Ishikawa (cell line): ENCODE measurements around the gene NF2.

ENCODE experiments used
- CEBPB ChIP-seq: IDR thresholded peaks from 2 replicates; pipeline ENCODE4 v1.6.1; 2012
- CREB1 ChIP-seq: IDR thresholded peaks from 2 replicates; pipeline ENCODE4 v1.6.1; 2012; ENCODE audit warnings: low read depth
- EGR1 ChIP-seq: IDR thresholded peaks from 2 replicates; pipeline ENCODE4 v1.6.1; 2012
- EP300 ChIP-seq: IDR thresholded peaks from 2 replicates; pipeline ENCODE4 v1.6.1; 2012; ENCODE audit warnings: borderline replicate concordance
- FOXM1 ChIP-seq: IDR thresholded peaks from 2 replicates; pipeline ENCODE4 v1.6.1; 2012; ENCODE audit warnings: low read depth, borderline replicate concordance
- MAX ChIP-seq: IDR thresholded peaks from 2 replicates; pipeline ENCODE4 v1.6.1; 2012
- NFIC ChIP-seq: IDR thresholded peaks from 2 replicates; pipeline ENCODE4 v1.6.1; 2012
- RAD21 ChIP-seq: IDR thresholded peaks from 2 replicates; pipeline ENCODE4 v1.6.1; 2012; ENCODE audit warnings: low read depth
- TAF1 ChIP-seq: IDR thresholded peaks from 2 replicates; pipeline ENCODE4 v1.6.1; 2012; ENCODE audit warnings: low read depth, mild to moderate bottlenecking
- TCF12 ChIP-seq: IDR thresholded peaks from 2 replicates; pipeline ENCODE4 v1.6.1; 2012; ENCODE audit warnings: low read depth
- TEAD4 ChIP-seq: IDR thresholded peaks from 2 replicates; pipeline ENCODE4 v1.6.1; 2012
- USF1 ChIP-seq: IDR thresholded peaks from 2 replicates; pipeline ENCODE4 v1.6.1; 2012
- YY1 ChIP-seq: IDR thresholded peaks from 2 replicates; pipeline ENCODE4 v1.6.1; 2012; ENCODE audit warnings: low read depth
- ZBTB7A ChIP-seq: IDR thresholded peaks from 2 replicates; pipeline ENCODE4 v1.6.1; 2012; ENCODE audit warnings: low read depth
- TF ChIP-seq, protein P1 (sequence below): IDR thresholded peaks from 2 replicates; pipeline ENCODE4 v1.6.1; 2012; ENCODE audit warnings: low read depth, mild to moderate bottlenecking

The NF2 gene

GRCh38 chr22:29563652-29564460, 39.6 kb upstream of the NF2 start:
- TF ChIP-seq CEBPB (no peak), EP300 (no peak), EGR1 (no peak), NFIC (no peak), MAX (no peak)

DNA sequence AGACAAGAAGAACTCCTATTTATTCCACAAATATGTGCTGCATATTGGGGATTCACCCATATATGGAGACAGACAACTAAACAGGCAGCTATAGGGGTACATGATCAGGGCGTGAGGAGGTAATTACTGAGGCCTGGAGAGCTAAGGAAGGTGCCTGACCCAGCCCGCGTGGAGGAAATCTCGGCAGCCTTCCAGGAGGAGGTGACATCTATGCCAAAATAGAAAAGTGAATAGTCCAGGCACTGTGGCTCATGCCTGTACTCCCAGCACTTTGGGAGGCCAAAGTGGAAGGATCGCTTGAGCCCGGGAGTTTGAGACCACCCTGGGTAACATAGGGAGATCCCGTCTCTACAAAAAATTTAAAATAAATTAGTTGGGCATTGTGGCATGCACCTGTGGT, 36.1 kb upstream of the NF2 start:
- TF ChIP-seq CEBPB (no peak), FOXM1 (no peak)

DNA sequence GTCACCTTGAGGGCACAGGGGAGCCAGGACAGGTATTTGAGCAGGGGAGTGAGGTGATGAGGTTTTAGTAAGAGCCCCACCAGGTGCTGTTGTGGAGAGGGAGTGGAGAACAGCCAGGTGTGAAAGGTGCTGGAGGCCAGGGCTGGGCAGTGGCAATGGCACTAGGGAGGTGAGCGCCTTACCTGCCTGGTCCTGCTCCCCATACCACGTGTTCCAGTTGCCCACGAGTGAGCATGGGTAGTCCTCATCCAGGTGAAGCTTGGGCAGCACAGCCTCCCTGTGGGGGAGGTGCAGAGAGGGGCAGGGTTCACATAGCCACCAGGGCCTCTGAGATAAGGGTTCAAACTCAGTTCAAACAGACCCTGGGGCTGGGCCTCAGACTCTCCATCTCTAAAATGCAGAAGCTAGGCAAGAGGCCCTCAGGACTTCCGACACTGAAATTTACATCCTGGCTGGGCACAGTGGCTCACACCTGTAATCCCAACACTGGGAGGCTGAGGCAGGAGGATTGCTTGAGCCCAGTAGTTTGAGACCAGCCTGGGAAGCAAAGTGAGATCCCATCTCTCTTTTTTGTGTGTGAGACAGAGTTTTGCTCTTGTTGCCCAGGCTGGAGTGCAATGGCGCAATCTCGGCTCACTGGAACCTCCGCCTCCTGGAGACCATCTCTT, 34.3 kb upstream of the NF2 start:
- TF ChIP-seq CREB1 (no peak), RAD21 (no peak), EGR1 (no peak), USF1 (no peak), CEBPB (no peak), EP300 (no peak), TAF1 (no peak), NFIC (no peak), FOXM1 (no peak), YY1 (no peak), TEAD4 (no peak), ZBTB7A (no peak), TCF12 (no peak), MAX (no peak)
- TF ChIP-seq, protein P1, sequence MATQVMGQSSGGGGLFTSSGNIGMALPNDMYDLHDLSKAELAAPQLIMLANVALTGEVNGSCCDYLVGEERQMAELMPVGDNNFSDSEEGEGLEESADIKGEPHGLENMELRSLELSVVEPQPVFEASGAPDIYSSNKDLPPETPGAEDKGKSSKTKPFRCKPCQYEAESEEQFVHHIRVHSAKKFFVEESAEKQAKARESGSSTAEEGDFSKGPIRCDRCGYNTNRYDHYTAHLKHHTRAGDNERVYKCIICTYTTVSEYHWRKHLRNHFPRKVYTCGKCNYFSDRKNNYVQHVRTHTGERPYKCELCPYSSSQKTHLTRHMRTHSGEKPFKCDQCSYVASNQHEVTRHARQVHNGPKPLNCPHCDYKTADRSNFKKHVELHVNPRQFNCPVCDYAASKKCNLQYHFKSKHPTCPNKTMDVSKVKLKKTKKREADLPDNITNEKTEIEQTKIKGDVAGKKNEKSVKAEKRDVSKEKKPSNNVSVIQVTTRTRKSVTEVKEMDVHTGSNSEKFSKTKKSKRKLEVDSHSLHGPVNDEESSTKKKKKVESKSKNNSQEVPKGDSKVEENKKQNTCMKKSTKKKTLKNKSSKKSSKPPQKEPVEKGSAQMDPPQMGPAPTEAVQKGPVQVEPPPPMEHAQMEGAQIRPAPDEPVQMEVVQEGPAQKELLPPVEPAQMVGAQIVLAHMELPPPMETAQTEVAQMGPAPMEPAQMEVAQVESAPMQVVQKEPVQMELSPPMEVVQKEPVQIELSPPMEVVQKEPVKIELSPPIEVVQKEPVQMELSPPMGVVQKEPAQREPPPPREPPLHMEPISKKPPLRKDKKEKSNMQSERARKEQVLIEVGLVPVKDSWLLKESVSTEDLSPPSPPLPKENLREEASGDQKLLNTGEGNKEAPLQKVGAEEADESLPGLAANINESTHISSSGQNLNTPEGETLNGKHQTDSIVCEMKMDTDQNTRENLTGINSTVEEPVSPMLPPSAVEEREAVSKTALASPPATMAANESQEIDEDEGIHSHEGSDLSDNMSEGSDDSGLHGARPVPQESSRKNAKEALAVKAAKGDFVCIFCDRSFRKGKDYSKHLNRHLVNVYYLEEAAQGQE: no peak

DNA sequence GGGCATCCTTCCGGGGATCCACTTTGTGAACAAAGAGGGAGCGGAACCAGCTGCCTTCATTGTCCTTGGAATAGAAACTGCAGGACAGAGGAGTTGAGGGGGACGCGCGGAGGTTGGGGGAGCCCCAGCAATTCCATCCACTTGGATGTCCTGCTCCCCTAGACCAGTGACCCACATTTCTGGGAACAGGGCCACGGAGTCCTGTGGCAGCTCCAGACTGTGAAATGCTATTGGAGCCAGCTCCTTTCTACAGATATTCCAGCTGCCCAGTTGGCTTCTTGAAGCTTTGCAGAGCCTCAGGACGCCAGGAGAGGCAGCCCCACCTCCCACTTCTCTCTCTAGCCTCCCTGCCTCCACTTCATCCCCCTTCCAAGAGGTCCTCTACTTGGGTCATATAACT, 33.0 kb upstream of the NF2 start:
- TF ChIP-seq MAX: no peak
- TF ChIP-seq RAD21: no peak
- no peak for TF ChIP-seq FOXM1
- no peak for TF ChIP-seq EGR1
- TF ChIP-seq ZBTB7A: no peak
- no peak for TF ChIP-seq TAF1
- no peak for TF ChIP-seq NFIC
- TF ChIP-seq, protein P1: no peak
- TF ChIP-seq EP300: no peak
- TF ChIP-seq YY1: no peak
- TF ChIP-seq CREB1: no peak
- no peak for TF ChIP-seq USF1
- TF ChIP-seq CEBPB: no peak
- no peak for TF ChIP-seq TCF12
- TF ChIP-seq TEAD4: no peak

- TF ChIP-seq TEAD4: no peak
- no peak for TF ChIP-seq TCF12
- no peak for TF ChIP-seq NFIC
- no peak for TF ChIP-seq RAD21
- TF ChIP-seq, protein P1: no peak
- no peak for TF ChIP-seq CREB1
- no peak for TF ChIP-seq ZBTB7A
- TF ChIP-seq USF1: no peak
Observed at GRCh38 chr22:29570912-29571549, 32.4 kb upstream of the NF2 start.
